ENCODE results near the gene FTH1. TPM values are rescaled to one million over a fixed set of nuclear protein-coding genes. Genes with fewer than 3 reads are reported as not detected.

The FTH1 gene
- total RNA-seq, 1 donor, result 1,270 TPM

- Histone ChIP-seq H3K27me3 (ENCODE audit: insufficient read depth, low read length) (no peaks in the 10 kb centered on the region), H3K9me3 (ENCODE audit: low read depth, low read length) (no peaks in the 10 kb centered on the region)
Measured at GRCh38 chr11:61950035-61950547, 17.3 kb downstream of the FTH1 start, which contains the start of gene BEST1. Gene BEST1 (plus strand): TSS chr11:61950351. CDS start chr11:61951807, 1,456 bp downstream.

GRCh38 chr11:61949169-61950034 is 18.0 kb downstream of the FTH1 start:
- H3K9me3 ChIP-seq (ENCODE audit: low read depth, low read length), result no peaks in the 10 kb centered on the region
- no peak overlapping the region for H3K4me3 ChIP-seq (ENCODE audit: low read length)
- no peaks in the 10 kb centered on the region for H3K27me3 ChIP-seq (ENCODE audit: insufficient read depth, low read length)
- peaks cover 5% of the 10 kb centered on the region for H3K4me1 ChIP-seq (ENCODE audit: insufficient read depth, low read length)

More at GRCh38 chr11:61950035-61950547, 17.3 kb downstream of the FTH1 start, which contains the start of gene BEST1:
- H3K4me3 ChIP-seq (ENCODE audit: low read length), result no peak within 1 kb of the TSS
- peaks cover 11% of the 10 kb centered on the region for H3K4me1 ChIP-seq (ENCODE audit: insufficient read depth, low read length)

- H3K9me3 ChIP-seq (ENCODE audit: low read depth, low read length), result no peaks in the 10 kb centered on the region
- no peaks in the 10 kb centered on the region for H3K4me1 ChIP-seq (ENCODE audit: insufficient read depth, low read length)
- H3K4me3 ChIP-seq (ENCODE audit: low read length), result no peak overlapping the region
- no peaks in the 10 kb centered on the region for H3K27me3 ChIP-seq (ENCODE audit: insufficient read depth, low read length)
Measured at GRCh38 chr11:61948505-61948904, 18.9 kb downstream of the FTH1 start.

DNA sequence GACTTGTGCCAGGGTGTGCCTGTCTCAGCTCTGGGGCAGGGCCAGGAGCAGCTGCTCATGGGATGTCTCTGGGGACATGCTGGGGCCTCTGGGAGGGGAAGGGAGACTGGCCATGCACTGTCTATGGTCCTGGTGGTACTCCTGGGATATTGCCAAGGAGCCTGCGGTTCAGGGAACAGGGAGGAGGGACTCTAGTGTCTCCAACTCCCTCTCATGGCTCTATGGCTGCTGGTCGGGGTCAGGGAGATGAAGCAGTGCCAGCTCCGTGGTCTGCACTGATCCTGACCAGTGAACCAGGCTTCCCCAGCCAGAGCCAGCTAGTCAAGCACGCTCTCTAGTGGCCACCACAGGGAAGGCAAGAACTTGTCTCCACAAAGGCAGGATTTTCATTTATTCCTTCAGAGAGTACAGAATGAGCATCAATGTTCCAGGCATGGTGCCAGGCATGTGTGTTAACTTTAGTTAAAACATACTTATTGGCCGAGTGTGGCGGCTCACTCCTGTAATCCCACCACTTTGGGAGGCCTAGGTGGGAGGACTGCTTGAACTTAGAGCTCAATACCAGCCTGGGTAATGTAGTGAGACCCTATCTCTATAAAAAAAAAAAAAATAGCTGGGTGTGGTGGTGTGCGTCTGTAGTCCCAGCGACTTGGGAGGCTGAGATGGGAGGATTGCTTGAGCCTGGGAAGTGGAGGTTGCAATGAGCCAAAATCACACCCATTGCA is 19.8 kb downstream of the FTH1 start:
- Histone ChIP-seq H3K4me1 (ENCODE audit: insufficient read depth, low read length) (no peaks in the 10 kb centered on the region), H3K4me3 (ENCODE audit: low read length) (no peak overlapping the region), H3K27me3 (ENCODE audit: insufficient read depth, low read length) (no peaks in the 10 kb centered on the region), H3K9me3 (ENCODE audit: low read depth, low read length) (no peaks in the 10 kb centered on the region)

DNA sequence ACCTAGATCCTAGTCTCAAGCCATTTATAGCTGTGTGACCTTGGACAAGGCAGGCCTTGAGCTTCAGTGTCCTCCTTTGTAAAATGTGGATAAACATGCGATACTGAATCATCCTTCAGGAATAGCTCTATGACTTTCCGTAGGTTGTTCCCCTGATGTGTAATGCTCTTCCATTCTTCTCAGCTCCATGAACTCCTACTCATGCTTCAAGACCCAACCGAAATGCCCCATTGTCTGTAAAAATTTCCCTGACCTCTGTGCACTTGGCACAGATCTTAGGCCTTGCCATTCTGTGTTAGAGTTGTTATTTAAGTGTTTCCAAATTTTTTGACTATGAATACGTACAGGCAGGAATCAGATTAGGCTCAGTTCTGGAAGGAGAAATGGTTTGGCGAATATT is 20.5 kb downstream of the FTH1 start:
- Histone ChIP-seq H3K27me3 (ENCODE audit: insufficient read depth, low read length) (no peaks in the 10 kb centered on the region), H3K9me3 (ENCODE audit: low read depth, low read length) (no peaks in the 10 kb centered on the region), H3K4me1 (ENCODE audit: insufficient read depth, low read length) (no peaks in the 10 kb centered on the region), H3K4me3 (ENCODE audit: low read length) (no peak overlapping the region)

DNA sequence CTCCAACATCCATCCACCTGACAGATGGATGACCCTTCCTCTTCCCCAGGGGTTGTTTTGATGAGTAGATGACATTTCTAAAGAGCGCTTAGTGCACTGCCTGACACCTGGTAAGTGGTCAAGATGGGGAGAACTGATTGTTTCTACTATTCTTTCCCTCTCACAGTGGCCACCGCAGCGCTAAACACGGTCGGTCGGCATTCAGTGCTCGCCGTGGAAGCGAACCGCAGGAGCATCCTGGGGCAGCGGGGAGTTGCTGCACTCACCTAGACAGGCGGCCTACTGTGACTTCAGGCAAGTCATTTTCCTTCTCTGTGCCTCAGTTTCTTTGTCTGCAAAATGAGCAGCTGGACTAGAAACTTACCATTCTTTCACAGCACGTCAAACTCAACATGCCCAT is 22.2 kb downstream of the FTH1 start:
- Histone ChIP-seq H3K27me3 (ENCODE audit: insufficient read depth, low read length) (no peaks in the 10 kb centered on the region), H3K9me3 (ENCODE audit: low read depth, low read length) (no peaks in the 10 kb centered on the region), H3K4me1 (ENCODE audit: insufficient read depth, low read length) (no peaks in the 10 kb centered on the region), H3K4me3 (ENCODE audit: low read length) (no peak overlapping the region)

GRCh38 chr11:61940466-61940865 is 27.0 kb downstream of the FTH1 start:
- peaks cover 13% of the 10 kb centered on the region for H3K27me3 ChIP-seq (ENCODE audit: insufficient read depth, low read length)
- no peaks in the 10 kb centered on the region for H3K9me3 ChIP-seq (ENCODE audit: low read depth, low read length)
- no peak overlapping the region for H3K4me3 ChIP-seq (ENCODE audit: low read length)
- no peaks in the 10 kb centered on the region for H3K4me1 ChIP-seq (ENCODE audit: insufficient read depth, low read length)

- H3K4me1 ChIP-seq (ENCODE audit: insufficient read depth, low read length), result no peaks in the 10 kb centered on the region
- no peaks in the 10 kb centered on the region for H3K9me3 ChIP-seq (ENCODE audit: low read depth, low read length)
- peaks cover 18% of the 10 kb centered on the region for H3K27me3 ChIP-seq (ENCODE audit: insufficient read depth, low read length)
- H3K4me3 ChIP-seq (ENCODE audit: low read length), result no peak overlapping the region
Measured at GRCh38 chr11:61935861-61936260, 31.6 kb downstream of the FTH1 start.

DNA sequence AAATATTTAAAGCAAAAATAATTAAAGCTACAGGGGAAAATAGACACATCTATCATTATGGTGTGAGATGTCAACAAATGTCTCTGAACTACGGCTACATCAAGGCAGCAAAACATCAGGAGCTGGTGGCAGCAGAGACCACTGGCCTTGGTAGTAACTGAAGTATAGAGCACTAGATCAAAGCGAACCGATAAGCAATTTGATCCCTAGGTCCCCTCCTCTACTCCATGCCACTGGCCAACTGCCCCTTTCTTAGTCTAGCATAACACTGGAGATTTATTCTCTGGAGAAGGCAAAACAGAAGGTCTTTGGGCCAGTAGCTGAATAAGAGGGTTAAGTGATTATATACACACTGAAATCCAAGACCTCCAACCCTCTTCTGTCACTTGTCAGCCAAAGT is 36.5 kb downstream of the FTH1 start:
- H3K4me3 ChIP-seq (ENCODE audit: low read length), result no peak overlapping the region
- H3K9me3 ChIP-seq (ENCODE audit: low read depth, low read length), result no peaks in the 10 kb centered on the region
- no peaks in the 10 kb centered on the region for H3K4me1 ChIP-seq (ENCODE audit: insufficient read depth, low read length)
- H3K27me3 ChIP-seq (ENCODE audit: insufficient read depth, low read length), result peaks cover 6% of the 10 kb centered on the region

- no peaks in the 10 kb centered on the region for H3K9me3 ChIP-seq (ENCODE audit: low read depth, low read length)
- no peaks in the 10 kb centered on the region for H3K4me1 ChIP-seq (ENCODE audit: insufficient read depth, low read length)
- H3K4me3 ChIP-seq (ENCODE audit: low read length), result no peak overlapping the region
- peaks cover 3% of the 10 kb centered on the region for H3K27me3 ChIP-seq (ENCODE audit: insufficient read depth, low read length)
Measured at GRCh38 chr11:61928606-61929005, 38.8 kb downstream of the FTH1 start.

DNA sequence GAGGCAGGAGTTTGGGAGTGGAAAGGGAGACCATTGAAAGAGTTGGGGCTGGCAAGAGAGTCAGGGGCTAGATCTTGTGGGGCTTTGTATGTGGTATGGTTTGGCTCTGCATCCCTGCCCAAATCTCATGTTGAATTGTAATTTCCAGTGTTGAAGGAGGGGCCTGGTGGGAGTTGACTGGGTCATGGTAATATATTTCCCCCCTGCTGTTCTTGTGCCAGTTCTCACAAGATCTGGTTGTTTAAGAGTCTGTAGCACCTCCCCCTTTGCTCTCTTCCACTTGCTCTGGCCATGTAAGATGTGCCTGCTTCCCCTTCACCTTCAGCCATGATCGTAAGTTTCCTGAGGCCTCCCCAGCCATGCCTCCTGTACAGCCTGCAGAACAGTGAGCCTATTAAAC is 39.9 kb downstream of the FTH1 start:
- Histone ChIP-seq H3K4me1 (ENCODE audit: insufficient read depth, low read length) (peaks cover 11% of the 10 kb centered on the region), H3K27me3 (ENCODE audit: insufficient read depth, low read length) (peaks cover 3% of the 10 kb centered on the region), H3K4me3 (ENCODE audit: low read length) (no peak overlapping the region), H3K9me3 (ENCODE audit: low read depth, low read length) (no peaks in the 10 kb centered on the region)

DNA sequence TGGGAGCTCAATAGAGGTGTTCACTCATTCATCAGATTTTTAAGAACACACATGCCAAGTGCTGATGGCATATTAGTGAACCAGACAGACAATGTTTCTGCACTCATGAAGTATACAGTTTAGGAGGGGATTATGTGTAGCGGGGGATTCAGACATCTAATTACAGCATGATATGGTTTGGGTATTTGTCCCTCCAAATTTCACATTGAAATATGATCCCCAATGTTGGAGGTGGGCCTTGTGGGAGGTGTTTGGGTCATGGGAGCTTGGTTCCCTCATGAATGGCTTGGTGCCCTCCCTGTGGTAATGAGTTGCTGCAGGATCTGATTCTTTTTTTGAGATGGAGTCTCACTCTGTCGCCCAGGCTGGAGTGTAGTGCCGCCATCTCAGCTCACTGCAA is 41.2 kb downstream of the FTH1 start:
- no peaks in the 10 kb centered on the region for H3K9me3 ChIP-seq (ENCODE audit: low read depth, low read length)
- H3K4me1 ChIP-seq (ENCODE audit: insufficient read depth, low read length), result peaks cover 23% of the 10 kb centered on the region
- no peak overlapping the region for H3K4me3 ChIP-seq (ENCODE audit: low read length)
- peaks cover 1% of the 10 kb centered on the region for H3K27me3 ChIP-seq (ENCODE audit: insufficient read depth, low read length)

DNA sequence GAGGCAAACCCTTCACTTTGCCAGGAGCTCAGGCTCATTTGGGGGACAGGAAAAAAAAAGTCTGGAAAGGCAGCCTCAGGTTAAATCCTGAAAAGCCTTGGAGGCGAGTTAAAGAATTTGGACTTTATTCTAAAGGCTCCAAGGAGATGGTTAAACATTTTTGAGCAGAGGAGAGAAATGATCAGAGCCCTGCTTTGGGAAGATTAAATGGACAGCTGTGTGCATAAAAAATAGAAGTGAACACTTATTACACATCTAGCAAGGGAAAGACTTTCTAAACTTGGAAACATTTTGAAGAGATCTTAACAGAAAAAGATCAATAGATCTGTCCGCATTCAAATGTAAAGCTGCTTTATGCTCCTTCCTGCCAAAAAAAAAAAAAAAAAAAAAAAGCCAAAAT is 41.7 kb downstream of the FTH1 start:
- no peak overlapping the region for H3K4me3 ChIP-seq (ENCODE audit: low read length)
- peaks cover 25% of the 10 kb centered on the region for H3K4me1 ChIP-seq (ENCODE audit: insufficient read depth, low read length)
- H3K9me3 ChIP-seq (ENCODE audit: low read depth, low read length), result no peaks in the 10 kb centered on the region
- no peaks in the 10 kb centered on the region for H3K27me3 ChIP-seq (ENCODE audit: insufficient read depth, low read length)

- no peaks in the 10 kb centered on the region for H3K9me3 ChIP-seq (ENCODE audit: low read depth, low read length)
- H3K4me3 ChIP-seq (ENCODE audit: low read length), result no peak overlapping the region
- peaks cover 25% of the 10 kb centered on the region for H3K4me1 ChIP-seq (ENCODE audit: insufficient read depth, low read length)
- peaks cover 3% of the 10 kb centered on the region for H3K27me3 ChIP-seq (ENCODE audit: insufficient read depth, low read length)
Measured at GRCh38 chr11:61924064-61924455, 43.4 kb downstream of the FTH1 start.
